Activated CD8-positive, alpha-beta memory T cell treated with anti-CD3 and anti-CD28 coated beads, Interleukin-2, amount 50 U/mL, for 1 hour (primary cell): ENCODE results near the gene DNAJC5.
A peak's percentile ranks its signal among the peaks of the same experiment; 100 is the strongest.
"Not testable (repeated sequence)": the region's sequence is repeated elsewhere in the genome, so short reads cannot be mapped to it uniquely, and the experiment has no call there.

Experiments
- DNase-seq: peaks from one replicate; pipeline ENCODE4 v3.0.0-alpha.2; 2020; ENCODE audit errors: extremely low read depth

DNAJC5 gene

DNA sequence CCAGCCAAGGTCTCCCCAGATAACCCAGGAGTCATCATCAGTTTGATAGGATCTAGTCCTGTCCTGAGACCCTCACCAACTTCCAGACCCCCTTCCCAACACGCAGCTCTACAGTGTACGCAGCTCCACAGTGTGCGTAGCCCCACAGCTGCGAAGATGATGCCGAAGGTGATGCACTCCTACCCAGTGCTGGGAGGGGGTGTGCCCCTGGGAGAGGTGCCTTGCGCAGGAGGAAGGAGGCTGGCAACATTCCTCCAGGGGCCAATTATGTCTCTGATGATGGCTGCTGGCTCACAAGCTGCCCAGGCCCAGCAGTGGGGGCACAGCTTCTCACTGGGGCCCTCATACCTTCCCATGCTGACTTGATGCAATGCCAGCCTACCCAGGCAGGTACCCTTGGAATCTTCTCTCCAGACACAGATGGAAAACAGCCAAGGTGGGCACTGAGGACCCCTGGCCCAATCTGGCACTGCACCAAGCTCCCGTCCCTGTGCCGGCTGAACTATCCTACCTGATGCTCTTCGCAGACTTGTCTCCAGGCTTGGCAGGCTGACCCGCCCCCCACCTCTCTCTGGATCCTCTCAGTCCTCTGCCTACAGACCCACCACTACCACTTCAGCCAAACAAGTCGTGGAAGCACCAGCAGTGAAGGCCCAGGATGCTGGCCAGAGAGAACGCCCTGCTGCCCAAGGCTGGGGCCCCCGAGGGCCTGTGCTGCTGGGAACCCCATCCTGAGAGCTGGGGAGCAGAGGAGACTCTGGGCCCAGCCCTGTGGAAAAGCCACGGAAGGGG, 73.4 kb downstream of the DNAJC5 start:
- DNase-seq, result no peak

DNA sequence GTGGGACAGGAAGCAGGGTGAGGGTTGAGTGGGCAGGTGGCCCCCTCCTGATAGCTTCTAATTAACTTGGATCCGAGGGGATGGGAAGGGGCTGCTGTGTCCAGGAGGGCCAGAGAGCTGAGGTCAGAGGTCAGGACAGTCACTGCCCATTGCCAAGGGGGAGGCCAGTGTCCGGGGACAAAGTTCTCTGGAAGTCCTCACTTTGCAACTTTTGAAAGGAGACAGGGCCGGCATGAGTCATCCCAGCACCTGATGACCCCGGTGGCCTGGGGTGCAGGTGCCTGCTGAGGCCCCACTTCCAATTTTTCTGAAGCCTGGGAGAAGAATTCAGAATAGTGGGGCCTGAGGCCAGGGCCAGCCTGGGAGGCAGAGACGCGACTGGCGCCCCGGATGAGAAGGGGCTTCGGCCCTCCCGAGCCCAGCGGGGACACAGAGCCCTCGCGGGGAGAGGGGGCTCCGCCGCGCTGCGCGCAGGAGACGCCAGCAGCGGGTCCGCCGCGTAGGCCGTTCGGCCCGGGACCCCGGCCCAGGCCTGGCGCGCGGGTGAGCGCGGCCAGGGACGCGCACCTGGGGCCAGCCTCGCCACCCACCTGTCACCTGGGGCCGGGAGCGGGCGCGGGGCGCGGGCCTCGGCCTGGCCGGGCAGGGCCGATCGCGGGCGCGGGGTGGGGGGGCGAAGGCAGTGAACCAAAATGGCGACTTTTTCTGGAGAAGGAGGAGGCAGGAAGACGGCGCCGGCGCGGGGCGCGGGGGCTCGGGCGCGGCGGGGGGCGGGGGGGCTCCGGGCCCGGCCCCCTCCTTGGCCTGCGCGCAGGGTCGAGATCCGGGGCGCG, 74.2 kb downstream of the DNAJC5 start:
- DNase-seq, result no peak

DNA sequence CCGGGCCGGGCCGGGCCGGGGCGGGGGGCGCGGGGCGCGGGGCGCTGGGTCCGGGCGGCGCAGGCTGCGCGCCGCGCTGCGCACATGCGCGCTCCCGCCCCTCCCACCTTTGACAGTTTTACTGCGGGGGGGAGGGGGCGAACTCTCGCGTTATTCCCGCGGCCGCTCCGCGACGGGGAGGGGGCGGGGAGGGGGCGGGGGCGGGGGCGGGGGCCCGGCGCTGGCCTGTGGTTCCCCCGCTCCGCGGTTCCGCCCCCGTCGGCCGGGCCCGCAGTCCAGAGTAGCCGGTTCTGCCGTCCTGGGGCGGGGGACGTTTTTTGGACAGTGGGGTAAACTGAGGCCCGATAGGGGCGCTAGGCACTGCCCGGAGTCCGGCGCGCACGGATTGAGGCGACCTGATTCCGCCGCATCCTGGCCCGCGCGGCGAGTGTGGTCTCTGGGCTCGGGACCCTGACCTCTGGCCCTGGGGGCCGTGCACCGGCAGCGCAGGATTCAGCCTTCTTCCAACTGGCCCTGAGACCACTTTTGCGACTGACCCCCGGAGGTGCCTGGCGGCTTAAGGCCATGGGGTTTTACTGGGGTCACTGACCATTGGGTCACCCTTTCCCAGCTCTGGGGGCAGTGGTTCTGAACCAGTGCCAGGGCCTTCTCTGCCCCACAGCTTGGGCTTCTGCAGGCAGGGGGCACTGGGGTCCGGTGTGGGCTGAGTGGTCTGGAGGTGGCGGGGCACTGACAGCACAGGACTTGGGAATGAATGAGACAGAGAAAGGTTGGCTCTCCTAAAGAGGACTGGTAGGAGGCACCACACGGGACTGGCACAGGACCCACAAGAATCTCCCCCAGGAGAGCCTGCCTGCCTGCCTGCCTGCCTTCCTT, 75.2 kb downstream of the DNAJC5 start, which contains the start of gene ZNF512B:
ZNF512B (minus strand) TSS at position 93 of the 876 bp plus-strand sequence. CDS start 1,980 bp downstream, outside the sequence.
- no peak for DNase-seq

DNA sequence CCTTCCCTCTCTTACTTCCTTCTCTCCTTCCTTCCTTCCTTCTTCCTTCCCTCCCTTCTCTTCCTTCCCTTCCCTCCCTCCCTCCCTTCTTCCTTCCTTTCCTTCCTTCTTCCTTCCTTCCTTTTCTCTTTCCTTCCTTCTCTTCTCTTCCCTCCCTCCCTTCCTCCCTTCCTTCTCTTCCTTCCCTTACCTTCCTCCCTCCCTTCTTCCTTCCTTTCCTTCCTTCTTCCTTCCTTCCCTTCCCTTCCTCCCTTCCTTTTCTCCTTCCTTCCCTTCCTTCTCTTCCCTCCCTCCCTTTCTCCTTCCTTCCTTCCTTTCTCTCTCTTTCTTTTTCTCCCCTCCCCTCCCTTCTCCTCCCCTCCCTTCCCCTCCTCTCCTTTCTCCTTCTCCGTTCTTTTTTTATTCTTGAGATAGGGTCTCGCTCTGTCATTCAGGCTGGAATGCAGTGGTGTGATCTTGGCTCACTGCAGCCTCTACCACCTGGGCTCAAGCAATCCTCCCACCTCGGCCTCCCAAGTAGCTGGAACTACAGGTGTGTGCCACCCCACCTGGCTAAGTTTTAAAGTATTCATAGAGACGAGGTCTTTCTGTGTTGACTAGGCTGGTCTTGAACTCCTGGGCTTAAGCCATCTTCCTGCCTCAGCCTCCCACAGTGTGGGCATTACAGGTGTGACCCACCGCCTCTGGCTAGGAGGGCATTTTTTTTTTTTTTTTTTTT, 75.9 kb downstream of the DNAJC5 start:
- DNase-seq, result no peak

DNA sequence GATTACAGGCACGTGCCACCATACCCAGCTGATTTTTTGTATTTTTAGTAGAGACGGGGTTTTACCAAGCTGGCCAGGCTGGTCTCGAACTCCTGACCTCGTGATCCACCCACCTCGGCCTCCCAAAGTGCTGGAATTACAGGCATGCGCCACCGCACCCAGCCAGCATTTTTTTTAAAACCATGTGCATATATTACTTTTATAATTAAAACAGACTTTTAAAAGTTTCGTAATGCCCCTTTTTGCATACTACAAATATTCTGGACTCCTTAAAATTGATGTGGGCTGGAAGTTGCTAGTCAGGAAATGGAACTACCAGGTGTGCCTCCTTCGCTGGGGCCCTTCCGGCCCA, 77.0 kb downstream of the DNAJC5 start:
- not testable (repeated sequence) for DNase-seq

DNA sequence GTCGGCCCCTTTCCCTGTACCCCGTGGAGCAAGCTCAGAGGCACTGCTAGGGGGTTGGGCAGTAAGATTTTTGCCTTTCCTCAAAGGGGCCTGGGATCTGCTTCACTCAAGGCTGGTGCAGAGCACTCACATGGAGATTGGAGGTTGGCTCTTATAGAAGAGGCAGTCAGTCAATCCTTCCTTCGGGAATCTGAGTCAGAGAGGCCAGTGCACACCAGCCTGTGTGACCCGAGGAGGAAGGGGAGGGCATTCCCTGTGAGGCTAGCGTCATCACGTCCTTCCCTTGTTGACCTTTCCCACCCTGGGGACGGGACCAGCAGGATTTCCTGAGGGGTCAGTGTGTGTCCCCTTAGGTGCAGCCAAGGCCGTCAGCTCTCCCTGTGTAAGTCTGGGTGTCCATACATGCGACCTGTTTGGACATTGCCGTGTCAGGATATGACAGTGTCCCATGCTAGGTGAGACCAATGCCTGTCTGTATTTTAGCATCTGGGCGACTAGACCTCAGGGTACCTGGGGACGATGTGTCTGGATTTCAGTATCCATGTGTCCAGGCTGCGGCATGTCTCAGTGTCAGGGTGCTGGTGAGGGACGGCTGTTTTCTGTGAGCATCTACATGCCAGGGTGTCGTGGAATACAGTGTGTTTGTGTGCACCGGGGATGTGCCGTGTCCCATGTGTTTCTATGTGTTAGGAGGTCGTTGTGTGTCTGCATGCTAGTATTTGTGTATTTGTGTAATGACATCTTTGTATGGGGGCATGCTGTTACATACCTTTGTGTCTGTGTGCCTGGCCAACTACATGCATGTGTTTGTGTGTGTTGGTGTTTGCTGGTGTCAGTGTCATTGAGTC, 77.6 kb downstream of the DNAJC5 start:
- DNase-seq, result no peak

DNA sequence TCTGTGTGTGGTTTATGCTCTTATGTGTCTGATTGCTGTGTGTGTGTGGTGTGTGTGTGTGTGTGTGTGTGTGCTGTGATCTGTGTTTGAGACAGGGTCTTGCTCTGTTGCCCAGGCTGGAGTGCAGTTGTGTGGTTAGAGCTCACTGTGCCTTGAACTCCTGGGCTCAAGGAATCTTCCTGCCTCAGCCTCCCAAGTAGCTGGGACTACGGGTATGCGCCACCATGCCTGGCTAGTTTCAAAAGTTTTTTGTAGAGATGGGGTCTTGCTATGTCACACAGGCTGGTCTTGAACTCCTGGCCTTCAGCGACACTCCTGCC, 78.2 kb downstream of the DNAJC5 start:
- no peak for DNase-seq

DNA sequence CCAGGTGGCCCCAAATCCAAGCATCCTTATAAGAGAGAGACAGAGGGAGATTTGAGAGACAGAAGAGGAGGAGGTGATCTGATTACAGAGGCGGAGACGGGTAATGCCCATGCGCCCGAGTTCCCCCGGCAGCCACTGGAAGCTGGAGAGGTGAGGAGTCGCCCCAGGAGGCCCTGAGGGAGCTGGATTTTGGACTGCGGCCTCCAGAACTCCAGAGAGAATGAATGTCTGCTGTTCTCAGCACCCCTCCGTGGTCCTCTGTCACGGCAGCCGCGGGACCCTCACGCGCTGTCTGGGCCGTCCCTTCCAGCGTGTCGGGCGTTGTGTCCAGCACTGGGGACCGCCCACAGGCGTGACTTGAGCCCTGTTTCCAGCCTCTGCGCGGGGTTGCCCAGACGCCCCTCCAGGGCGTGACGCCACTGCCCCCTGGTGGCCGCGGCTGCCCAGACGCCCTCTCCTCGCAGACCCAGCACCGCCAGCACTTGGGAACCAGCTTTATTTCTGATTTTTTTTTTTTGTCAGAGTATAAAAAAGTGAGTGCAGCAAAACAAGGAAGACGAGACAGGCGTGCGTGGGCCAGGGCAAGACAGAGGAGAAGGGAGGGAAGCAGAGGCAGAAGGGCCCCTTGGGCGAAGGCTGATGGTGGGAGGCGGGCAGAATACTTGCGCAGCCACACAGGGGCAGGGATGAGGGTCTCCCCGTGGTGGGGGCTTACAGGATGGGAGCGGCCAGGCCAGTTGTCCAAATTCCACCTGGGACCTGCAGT, 78.9 kb downstream of the DNAJC5 start:
- no peak for DNase-seq

DNA sequence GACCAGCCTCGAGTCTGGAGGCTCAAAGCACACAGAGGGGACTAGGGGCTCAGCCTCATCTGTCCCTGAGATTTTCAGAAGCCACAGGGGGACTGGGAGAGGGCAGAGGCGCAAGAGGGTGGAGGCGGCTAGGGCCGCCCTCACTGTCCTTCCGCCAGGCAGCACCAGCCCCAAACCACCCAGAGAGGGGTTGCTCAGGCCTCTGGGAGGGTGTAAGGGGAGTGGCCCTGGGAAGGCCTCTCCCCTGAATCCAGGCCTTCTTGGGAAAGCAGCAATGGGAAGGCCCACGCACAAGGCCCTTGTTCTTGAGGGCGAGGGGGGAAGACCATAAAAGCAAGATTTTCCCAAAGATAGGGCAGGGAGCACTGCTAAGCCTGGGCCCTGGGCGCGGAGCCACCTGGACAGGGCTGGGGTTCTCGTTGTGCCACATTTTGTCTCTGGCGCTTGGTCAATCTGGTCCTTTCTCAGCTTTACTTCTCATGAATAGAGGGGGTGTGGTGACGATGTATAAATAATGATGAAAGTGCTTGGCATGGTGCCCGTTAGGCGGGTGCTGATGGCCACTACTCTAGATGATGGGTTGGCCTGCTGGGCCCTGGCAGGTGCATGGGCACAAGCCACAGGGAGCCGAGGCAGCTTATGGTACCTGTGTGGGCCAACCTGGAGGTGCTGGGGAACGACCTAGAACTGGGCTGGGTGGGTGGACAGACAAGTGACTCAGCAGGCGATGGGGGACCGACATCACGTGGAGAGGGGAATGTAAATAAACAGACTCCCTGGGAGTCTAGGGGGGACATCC, 79.7 kb downstream of the DNAJC5 start:
- no peak for DNase-seq

DNA sequence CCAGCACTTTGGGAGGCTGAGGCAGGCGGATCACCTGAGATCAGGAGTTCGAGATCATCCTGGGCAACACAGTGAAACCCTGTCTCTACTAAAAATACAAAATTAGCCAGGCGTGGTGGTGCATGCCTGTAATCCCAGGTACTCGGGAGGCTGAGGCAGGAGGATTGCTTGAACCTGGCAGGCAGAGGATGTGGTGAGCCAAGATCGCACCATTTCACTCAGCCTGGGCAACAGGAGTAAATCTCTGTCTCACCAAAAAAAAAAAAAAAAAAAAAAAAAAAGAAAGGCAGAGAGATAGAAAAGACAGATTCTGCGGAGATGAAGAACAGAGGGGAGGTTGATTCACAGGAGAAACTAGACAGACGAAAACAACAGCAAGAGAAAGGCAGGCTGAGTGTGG, 81.6 kb downstream of the DNAJC5 start:
- not testable (repeated sequence) for DNase-seq

DNA sequence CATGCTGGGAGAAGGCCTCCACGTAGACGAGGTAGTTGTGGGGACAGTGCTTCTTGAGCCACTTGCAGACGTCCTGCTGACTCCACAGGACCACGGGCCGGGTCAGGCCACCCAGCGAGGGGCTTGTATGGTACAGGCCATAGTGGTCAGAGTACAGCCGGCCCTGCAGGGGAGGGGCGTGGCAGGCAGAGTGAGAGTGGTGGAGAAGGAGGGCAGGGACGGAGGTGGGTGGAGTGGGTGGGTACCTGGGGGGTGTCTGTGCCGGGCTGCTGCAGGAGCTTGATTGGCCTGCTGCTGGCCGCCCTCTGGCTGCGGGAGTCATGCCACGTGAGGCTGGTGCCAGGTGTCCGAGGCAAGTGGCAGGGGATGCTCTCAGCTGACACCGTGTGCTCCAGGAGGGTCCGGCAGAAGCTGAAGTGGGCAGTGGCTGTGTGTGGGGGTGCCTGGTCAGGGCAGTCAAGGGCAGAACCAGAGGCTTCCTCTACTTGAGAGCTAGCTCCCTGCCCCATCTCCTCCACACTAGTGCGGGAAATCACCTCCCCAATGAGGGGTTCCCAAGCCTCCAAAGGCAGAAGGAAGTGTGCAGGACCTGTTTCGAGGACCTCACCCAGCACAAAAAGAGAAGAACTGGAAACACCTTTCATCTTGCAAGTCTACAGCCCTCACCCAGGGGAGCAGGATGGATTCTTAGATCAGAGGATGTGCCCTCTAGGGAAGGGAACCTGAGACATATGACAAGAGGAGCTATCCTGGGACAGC, 82.2 kb downstream of the DNAJC5 start:
- DNase-seq, result no peak

DNA sequence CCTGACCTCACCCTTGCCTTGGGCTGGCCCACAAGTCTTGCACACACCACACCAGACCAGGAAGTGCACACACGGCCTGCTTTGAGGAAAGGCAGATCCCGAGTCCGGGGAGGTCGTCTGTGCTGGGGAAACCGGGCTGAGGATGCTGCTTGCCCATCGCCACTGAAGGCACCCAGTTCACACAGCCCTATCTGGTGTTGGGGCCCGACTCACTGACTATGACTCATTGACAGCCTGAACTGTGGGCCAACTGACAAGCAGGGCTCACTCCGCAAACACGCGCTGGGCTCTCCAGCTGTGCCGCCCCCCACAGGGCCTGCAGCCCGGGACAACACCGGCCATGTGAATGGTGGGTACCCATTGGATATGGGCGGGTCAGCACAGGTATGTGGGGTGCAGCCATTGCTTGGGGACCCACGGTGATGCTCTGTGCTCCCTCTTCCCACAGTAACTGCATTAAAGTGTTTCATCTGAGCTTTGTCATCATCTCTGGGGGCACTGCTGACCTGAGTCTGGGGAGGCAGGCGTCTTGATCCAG, 82.9 kb downstream of the DNAJC5 start:
- peak; percentile 32 for DNase-seq

DNA sequence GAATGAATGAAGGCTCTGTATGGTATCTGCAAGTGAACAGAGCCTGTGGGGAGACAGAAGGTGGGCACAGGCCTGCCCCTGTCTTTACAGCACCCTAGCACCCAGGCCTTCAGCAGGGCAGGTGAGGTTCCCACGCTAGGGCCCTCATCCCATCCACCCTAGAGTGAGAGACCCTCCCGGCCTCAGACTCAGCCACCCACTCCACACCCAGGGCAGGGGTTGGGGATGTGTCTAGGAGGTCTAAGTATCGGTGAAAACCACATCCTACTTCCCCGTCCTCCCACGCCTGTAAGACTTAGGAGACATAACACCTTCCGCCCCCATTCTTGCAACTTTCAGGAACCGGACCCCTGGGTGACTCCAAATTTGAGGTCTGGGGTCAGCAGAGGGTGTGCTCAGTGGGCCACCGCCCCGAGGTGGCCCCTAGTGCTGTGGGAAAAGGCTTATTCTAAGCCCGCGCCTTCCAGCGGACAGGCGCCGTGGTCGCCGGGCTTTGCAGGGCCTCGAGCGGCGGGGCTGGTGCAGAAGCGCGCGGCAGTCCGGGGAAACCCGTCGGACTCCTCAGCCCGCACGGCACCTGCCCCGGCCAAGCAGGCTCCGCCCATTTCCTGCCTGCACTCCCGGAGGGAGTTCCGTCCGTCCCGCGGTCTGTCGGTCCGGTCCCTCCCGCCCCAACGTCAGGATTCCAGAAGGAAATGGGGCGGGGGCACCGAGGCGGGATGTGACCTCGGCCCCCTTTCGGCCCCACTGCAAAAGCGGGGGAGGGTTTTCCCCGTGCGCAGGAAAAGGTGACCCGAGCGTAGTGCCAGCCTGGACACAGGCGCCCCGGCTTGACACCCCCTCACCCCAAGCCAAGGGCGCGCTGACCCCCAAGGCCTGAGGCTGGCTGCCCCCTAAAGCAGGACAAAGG, 83.6 kb downstream of the DNAJC5 start:
- no peak for DNase-seq

DNA sequence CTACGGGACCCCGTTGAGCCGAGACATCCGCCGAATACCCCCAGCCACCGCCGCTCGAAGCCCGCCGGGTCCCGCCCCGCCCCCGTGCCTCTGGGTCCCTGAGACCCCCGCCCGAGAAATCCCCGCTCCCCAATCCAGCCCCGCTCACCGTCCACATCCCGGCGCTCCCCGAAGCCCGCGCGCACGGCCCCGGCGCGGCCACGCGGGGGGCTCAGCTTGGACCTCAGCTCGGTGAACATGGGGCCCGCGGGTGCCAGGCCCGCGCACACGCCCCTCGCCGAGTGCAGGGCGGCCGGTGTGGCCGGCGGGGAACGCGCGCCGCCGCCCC, 84.3 kb downstream of the DNAJC5 start:
- no peak for DNase-seq

DNA sequence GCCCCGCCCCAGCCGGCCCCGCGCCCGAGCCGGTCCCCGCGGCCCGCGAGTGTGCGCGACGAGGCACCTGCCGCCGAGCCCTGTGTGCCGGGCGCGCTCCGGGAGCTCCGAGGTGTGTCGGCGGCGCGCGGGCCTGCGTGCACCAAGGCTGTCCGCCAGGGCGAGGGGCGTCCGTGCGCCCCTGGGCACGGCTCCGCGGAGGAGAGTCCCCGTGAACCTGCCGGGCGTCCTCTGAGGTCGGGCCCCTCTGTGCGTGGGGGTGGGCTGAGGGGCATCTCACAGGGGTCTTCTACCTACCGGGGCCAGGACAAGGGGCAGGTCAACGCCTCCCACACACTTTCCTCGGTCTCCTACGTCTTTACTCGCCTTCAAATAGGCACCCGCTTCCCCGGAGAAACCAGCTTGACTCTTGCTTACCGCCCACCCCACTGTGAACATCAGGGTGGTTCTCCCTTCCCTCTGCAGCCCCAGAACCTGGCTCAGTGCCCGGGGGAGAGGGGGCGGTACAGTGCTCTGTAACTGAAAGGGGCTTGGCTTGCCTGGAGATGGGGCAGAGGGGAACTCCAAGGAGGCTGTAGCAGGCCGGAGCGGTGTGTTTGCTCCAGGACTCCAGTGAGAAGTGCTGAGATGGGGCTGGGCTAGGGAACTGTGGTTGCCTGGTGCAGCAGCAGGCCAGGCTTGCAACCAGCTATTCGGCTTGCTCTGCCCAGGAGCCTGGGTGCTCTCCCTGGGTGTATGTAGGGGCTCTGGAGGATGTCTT, 84.8 kb downstream of the DNAJC5 start, which contains the start of gene SAMD10:
SAMD10 (minus strand) TSS at position 86 of the 760 bp plus-strand sequence. CDS start 175 bp downstream, outside the sequence.
- peak; percentile 36 for DNase-seq

DNA sequence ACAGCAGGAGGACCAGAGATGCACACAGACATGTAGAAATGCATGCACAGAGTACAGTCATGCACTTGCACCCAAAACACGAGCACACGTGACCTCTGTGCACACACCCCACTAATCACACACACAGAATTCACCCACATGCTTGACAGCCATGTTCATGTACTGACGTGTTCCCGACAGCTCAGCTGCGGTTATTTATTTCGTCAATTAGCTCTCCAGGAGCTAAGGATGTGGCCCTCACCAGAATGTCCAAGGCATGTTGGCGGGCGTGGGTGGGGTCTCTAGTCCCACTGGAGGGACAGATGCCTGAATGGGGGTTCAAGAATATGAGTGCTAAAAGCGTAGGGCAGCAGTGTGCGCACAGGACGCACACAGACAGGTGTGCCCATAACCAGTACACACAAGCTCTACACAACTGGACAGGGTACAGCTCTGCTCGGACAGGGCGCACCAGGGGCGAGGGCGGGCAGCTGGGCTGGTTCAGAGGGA, 85.4 kb downstream of the DNAJC5 start:
- no peak for DNase-seq
